Midbrain (tissue), 1 donor: Measurements from ENCODE around the gene NLN.
"Not testable (repeated sequence)": the region's sequence is repeated elsewhere in the genome, so short reads cannot be mapped to it uniquely, and the experiment has no call there.

ENCODE experiments used
- DNase-seq: peaks from one replicate; lab custom pipeline; 2025; lab: John Stamatoyannopoulos, UW

NLN gene

GRCh38 chr5:65871776-65872175 is 149.8 kb downstream of the NLN start:
- DNase-seq = not testable (repeated sequence)

- DNase-seq = no peak
Observed at GRCh38 chr5:65873181-65873750, 151.3 kb downstream of the NLN start.

- no peak for DNase-seq
Observed at GRCh38 chr5:65874241-65874640, 152.2 kb downstream of the NLN start.

- DNase-seq = no peak
Observed at GRCh38 chr5:65876496-65876895, 154.5 kb downstream of the NLN start.

GRCh38 chr5:65876970-65877369 is 155.0 kb downstream of the NLN start:
- no peak for DNase-seq
